HepG2 (cell line): ENCODE results near the gene TNC. TPM values are rescaled to one million over a fixed set of nuclear protein-coding genes. Genes with fewer than 3 reads are reported as not detected.
A peak's percentile ranks its signal among the peaks of the same experiment; 100 is the strongest.

Experiments used
- ATAC-seq: fragments of 200-7000 bp; cut with Tn5 transposase; 3 replicates; pipeline ENCODE4 v1.9.1; 2020; ENCODE audit warnings: mild to moderate bottlenecking, moderate library complexity
- BruUV-seq: library from RNA; stranded (reverse); fragments of 400-500 nt; replicated peaks from 2 replicates; lab custom pipeline; 2021; lab: Mats Ljungman, UMichigan
- CTCF ChIA-PET: fragments of 300-600 bp; formaldehyde crosslinking; extraction: SDS; loops from one replicate; lab custom pipeline; 2021; ENCODE audit warnings: low total read pairs, inconsistent platforms, low intra/inter-chr PET ratio; lab: Yijun Ruan, JAX
- POLR2A ChIA-PET: fragments of 350-600 bp; sonication (Branson Sonifier 250); formaldehyde crosslinking; loops from one replicate; lab custom pipeline; 2020; ENCODE audit warnings: antibody characterized with exemption, inconsistent platforms; lab: Yijun Ruan, JAX
- DNase-seq: peaks from one replicate; pipeline ENCODE4 v3.0.0-alpha.2; 2015; ENCODE audit warnings: low spot score
- FAIRE-seq: peaks from 3 replicates; lab custom pipeline; 2011; peaks lifted over from hg19 to GRCh38; lab: Jason Lieb, UNC
- H2AFZ ChIP-seq: one replicate; pipeline ENCODE4 v1.6.1; 2011; ENCODE audit warnings: low read length, inconsistent platforms
- H3K27ac ChIP-seq: fragments of 300-600 bp; 3 replicates; pipeline ENCODE4 v1.8.0; 2011; ENCODE audit warnings: mixed run types, mild to moderate bottlenecking, mixed read lengths, low read length, inconsistent platforms; ENCODE audit not compliant: insufficient read depth; ENCODE audit errors: extremely low read length
- H3K27me3 ChIP-seq, 2 experiments: fragments of 200-600 bp in 1 of 2; 2 replicates in 1 of 2; 3 replicates in 1 of 2; pipeline versions ENCODE4 v1.6.0 to v1.8.0; 2011; ENCODE audit warnings: low read length in 2 of 2, mild to moderate bottlenecking in 2 of 2, moderate library complexity in 2 of 2, inconsistent platforms in 1 of 2; ENCODE audit not compliant: insufficient read depth in 2 of 2, control insufficient read depth in 1 of 2
- H3K36me3 ChIP-seq, 2 experiments: fragments of 200-600 bp in 1 of 2; replicated peaks in 1 of 2; 2 replicates in 1 of 2; 3 replicates in 1 of 2; pipeline versions ENCODE4 v1.5.1 to v1.8.0; 2011; ENCODE audit warnings: low read length in 2 of 2, inconsistent platforms in 1 of 2; ENCODE audit not compliant: insufficient read depth in 2 of 2, control insufficient read depth in 1 of 2
- H3K4me1 ChIP-seq: 2 replicates; pipeline ENCODE4 v1.5.1; 2012; ENCODE audit warnings: low read length, inconsistent platforms; ENCODE audit not compliant: insufficient read depth
- H3K4me2 ChIP-seq: 2 replicates; pipeline ENCODE4 v1.6.0; 2011; ENCODE audit warnings: low read depth, low read length, inconsistent platforms
- H3K4me3 ChIP-seq, 3 experiments: fragments of 200-600 bp in 1 of 3; sonication (generic), shearing (Covaris generic) in 1 of 3; replicated peaks in 1 of 3; 2 replicates each; pipeline ENCODE4 v1.5.1; 2011 to 2016; ENCODE audit warnings: low read length in 3 of 3, inconsistent platforms in 2 of 3, low read depth in 2 of 3, mild to moderate bottlenecking in 2 of 3, control low read depth in 1 of 3, mixed read lengths in 1 of 3; ENCODE audit not compliant: insufficient read depth in 1 of 3
- H3K79me2 ChIP-seq: one replicate; pipeline ENCODE4 v1.6.1; 2011; ENCODE audit warnings: low read length, inconsistent platforms; ENCODE audit not compliant: insufficient read depth
- H3K9ac ChIP-seq: 2 replicates; pipeline ENCODE4 v1.6.0; 2011; ENCODE audit warnings: mild to moderate bottlenecking, low read depth, low read length, inconsistent platforms; ENCODE audit not compliant: insufficient read depth
- H3K9me3 ChIP-seq: 2 replicates; pipeline ENCODE4 v1.5.1; 2012; ENCODE audit warnings: mild to moderate bottlenecking, low read length
- H4K20me1 ChIP-seq: 2 replicates; pipeline ENCODE4 v1.6.0; 2011; ENCODE audit warnings: inconsistent platforms, mild to moderate bottlenecking, low read length, moderate library complexity; ENCODE audit not compliant: insufficient read depth
- BHLHE40 ChIP-seq: IDR thresholded peaks from 2 replicates; pipeline ENCODE4 v1.6.1; 2011; ENCODE audit warnings: low read length, improper control_type of control experiment
- DPF2 ChIP-seq: sonication (generic); formaldehyde crosslinking; IDR thresholded peaks from 2 replicates; pipeline ENCODE4 v1.4.0; 2020; ENCODE audit warnings: mild to moderate bottlenecking, low read depth, missing genetic modification reagents, borderline replicate concordance
- FOXM1 ChIP-seq: sonication (generic); formaldehyde crosslinking; IDR thresholded peaks from 2 replicates; pipeline ENCODE4 v1.5.0; 2020; ENCODE audit warnings: missing genetic modification reagents
- KDM6A ChIP-seq: IDR thresholded peaks from 2 replicates; pipeline ENCODE4 v1.6.1; 2016; ENCODE audit warnings: low read depth
- NFKB2 ChIP-seq: sonication (generic); formaldehyde crosslinking; IDR thresholded peaks from 2 replicates; pipeline ENCODE4 v1.4.0; 2020; ENCODE audit warnings: missing genetic modification reagents, borderline replicate concordance
- RAD21 ChIP-seq: fragments of 450-650 bp; formaldehyde crosslinking; IDR thresholded peaks from 2 replicates; pipeline ENCODE4 v1.5.0; 2020; ENCODE audit warnings: mild to moderate bottlenecking
- SAFB2 ChIP-seq: sonication (generic); formaldehyde crosslinking; IDR thresholded peaks from 2 replicates; pipeline ENCODE4 v1.5.1; 2020; ENCODE audit warnings: missing genetic modification reagents, low read depth, mild to moderate bottlenecking, borderline replicate concordance
- SKIL ChIP-seq: sonication (generic); formaldehyde crosslinking; IDR thresholded peaks from 2 replicates; pipeline ENCODE4 v1.8.0; 2022; ENCODE audit warnings: missing genetic modification reagents, mild to moderate bottlenecking, moderate library complexity, borderline replicate concordance
- SMC3 ChIP-seq: IDR thresholded peaks from 2 replicates; pipeline ENCODE4 v1.6.1; 2011; ENCODE audit warnings: low read length, improper control_type of control experiment
- SOX6 ChIP-seq, 2 experiments: fragments of 450-650 bp in 1 of 2; sonication (generic) in 1 of 2; formaldehyde crosslinking in 1 of 2; IDR thresholded peaks; 2 replicates each; pipeline versions ENCODE4 v1.4.0 to v1.6.1; 2017 to 2020; ENCODE audit warnings: antibody characterized with exemption in 1 of 2, mild to moderate bottlenecking in 1 of 2, missing genetic modification reagents in 1 of 2
- STAG1 ChIP-seq: sonication (generic); formaldehyde crosslinking; IDR thresholded peaks from 2 replicates; pipeline ENCODE4 v1.4.0; 2020; ENCODE audit warnings: missing genetic modification reagents
- TEAD2 ChIP-seq: sonication (generic); formaldehyde crosslinking; IDR thresholded peaks from 2 replicates; pipeline ENCODE4 v1.9.0; 2021; ENCODE audit warnings: missing genetic modification reagents
- ZKSCAN8 ChIP-seq: IDR thresholded peaks from 2 replicates; pipeline ENCODE4 v1.6.1; 2016; ENCODE audit warnings: borderline replicate concordance, missing genetic modification reagents, missing compliant biosample characterization
- ZNF10 ChIP-seq: sonication (generic); formaldehyde crosslinking; IDR thresholded peaks from 2 replicates; pipeline ENCODE4 v1.4.0; 2020; ENCODE audit warnings: mild to moderate bottlenecking, low read depth, missing genetic modification reagents, borderline replicate concordance
- ZNF121 ChIP-seq: sonication (generic); formaldehyde crosslinking; IDR thresholded peaks from 2 replicates; pipeline ENCODE4 v1.5.0; 2020; ENCODE audit warnings: mild to moderate bottlenecking, missing genetic modification reagents
- ZNF124 ChIP-seq: sonication (generic); formaldehyde crosslinking; IDR thresholded peaks from 2 replicates; pipeline ENCODE4 v1.4.0; 2020; ENCODE audit warnings: missing genetic modification reagents
- ZNF225 ChIP-seq: sonication (generic); formaldehyde crosslinking; IDR thresholded peaks from 2 replicates; pipeline ENCODE4 v1.4.0; 2020; ENCODE audit warnings: mild to moderate bottlenecking, missing genetic modification reagents
- ZNF629 ChIP-seq: sonication (generic); formaldehyde crosslinking; conservative IDR thresholded peaks from 2 replicates; pipeline ENCODE4 v1.5.0; 2020; ENCODE audit warnings: missing genetic modification reagents
- ZNF772 ChIP-seq: sonication (generic); formaldehyde crosslinking; IDR thresholded peaks from 2 replicates; pipeline ENCODE4 v1.5.0; 2020; ENCODE audit warnings: mild to moderate bottlenecking, missing genetic modification reagents
- ZNF839 ChIP-seq: sonication (generic); formaldehyde crosslinking; IDR thresholded peaks from 2 replicates; pipeline ENCODE4 v1.4.0; 2020; ENCODE audit warnings: missing genetic modification reagents, mild to moderate bottlenecking, borderline replicate concordance
- WGBS: methylation state at CpG from one replicate; pipeline ENCODE4 v1.1.6; 2017; ENCODE audit warnings: low lambda C conversion rate; 5-methylcytosine and 5-hydroxymethylcytosine counted together
- in situ Hi-C: cut with HindIII; loops from 2 replicates; pipeline ENCODE4 v1.10.0; 2017; ENCODE audit warnings: low pct_unique_long_range_greater_than_20kb; ENCODE audit not compliant: extremely low pct_ligation_motif_present
- intact Hi-C: fragments of 100-400 bp; cut with micrococcal nuclease; formaldehyde crosslinking; loops from one replicate; pipeline ENCODE4 v1.10.0; 2022; ENCODE audit not compliant: unreplicated experiment
- polyA plus RNA-seq, 8 experiments: library from polyadenylated mRNA; depleted of rRNA in 3 of 8; stranded (reverse) in 7 of 8; unstranded in 1 of 8; fragments of >200 nt; fragmentation: Illumina TruSeq in 4 of 8; extraction: Trizol in 4 of 8; gene quantifications; 2 replicates each; pipeline versions ENCODE4 v1.2.1 to v1.2.3, GENCODE V29; 2011 to 2016; ENCODE audit warnings: low read depth in 4 of 8, missing spikeins in 1 of 8, mixed read lengths in 1 of 8; ENCODE audit not compliant: insufficient read depth in 1 of 8
- total RNA-seq, 5 experiments: library from RNA; depleted of rRNA; stranded (reverse); fragments of >200 nt; fragmentation: Illumina TruSeq; extraction: Trizol; gene quantifications; 2 replicates each; pipeline ENCODE4 v1.2.3, GENCODE V29; 2016; ENCODE audit warnings: low read depth in 1 of 5
- TF ChIP-seq, protein P1 (sequence below): sonication (generic); formaldehyde crosslinking; IDR thresholded peaks from 2 replicates; pipeline ENCODE4 v1.4.0; 2020; ENCODE audit warnings: missing genetic modification reagents, mild to moderate bottlenecking, borderline replicate concordance
- TF ChIP-seq, protein P2 (sequence below): sonication (generic); formaldehyde crosslinking; IDR thresholded peaks from 2 replicates; pipeline ENCODE4 v1.5.0; 2020; ENCODE audit warnings: mild to moderate bottlenecking, missing genetic modification reagents, moderate library complexity

The TNC gene
- total and polyA plus RNA-seq, 2 of the 13 experiments (the other 11 are each of a cell fraction or from before 2014, with no cell fraction given) = not detected

GRCh38 chr9:115013998-115014397 is 104.0 kb downstream of the TNC start:
- intact Hi-C loops (loop anchor here (1.0 to 10.0 kb wide), 5 partner anchors 103 to 609 kb away; no protein-coding TSS in a partner anchor), in situ Hi-C loops (loop anchor here (5.0 to 25.0 kb wide), 3 partner anchors 279 to 577 kb away; partner anchors contain the start of gene TEX48)
- no TSS peak for BruUV-seq
- WGBS = 0% methylated on average over 3 of the region's 3 CpGs
- Histone ChIP-seq H3K36me3 (no peaks in the 10 kb centered on the region), H3K4me1 (no peaks in the 10 kb centered on the region), H3K79me2 (no peaks in the 10 kb centered on the region), H3K4me2 (no peak overlapping the region), H3K27ac (no peak overlapping the region), H4K20me1 (no peaks in the 10 kb centered on the region), H3K9ac (no peak overlapping the region), H3K9me3 (no peaks in the 10 kb centered on the region), H2AFZ (no peak overlapping the region), H3K4me3 (no peak overlapping the region), H3K27me3 (peaks cover 0 to 5% of the 10 kb centered on the region in 2 experiments; a peak in 1 of 5 replicates)
- DNase-seq = peak; percentile 31
- ChIA-PET POLR2A (no interaction called here), CTCF (interaction anchor here (1.2 to 3.9 kb wide), 4 partner anchors 275 to 351 kb away, joined by 3 to 46 read pairs (median 30); partner anchors contain the start of gene TEX48)
- ATAC-seq = peak; percentile 84
- FAIRE-seq = peak; percentile 83
- TF ChIP-seq ZNF124 (CRISPR knock-in tag) (no peak), SAFB2 (CRISPR knock-in tag) (no peak), RAD21 (CRISPR knock-in tag) (peak; percentile 71), ZNF121 (CRISPR knock-in tag) (no peak), ZNF225 (CRISPR knock-in tag) (no peak), KDM6A (CRISPR knock-in tag) (no peak), STAG1 (CRISPR knock-in tag) (peak; percentile 91), ZNF839 (CRISPR knock-in tag) (no peak), ZKSCAN8 (CRISPR knock-in tag) (no peak), DPF2 (CRISPR knock-in tag) (no peak), SOX6 (IDR thresholded peaks at IDR 0.05) (no peak), SOX6 (CRISPR knock-in tag; IDR thresholded peaks at IDR 0.05) (no peak), NFKB2 (CRISPR knock-in tag) (no peak), BHLHE40 (peak; percentile 4; the same call in 1 of the 2 replicates), SMC3 (peak; percentile 97), TEAD2 (CRISPR knock-in tag) (no peak), FOXM1 (no peak), ZNF10 (CRISPR knock-in tag) (no peak), ZNF772 (CRISPR knock-in tag) (no peak), ZNF629 (no peak), SKIL (CRISPR knock-in tag) (no peak)
- TF ChIP-seq, protein P1, sequence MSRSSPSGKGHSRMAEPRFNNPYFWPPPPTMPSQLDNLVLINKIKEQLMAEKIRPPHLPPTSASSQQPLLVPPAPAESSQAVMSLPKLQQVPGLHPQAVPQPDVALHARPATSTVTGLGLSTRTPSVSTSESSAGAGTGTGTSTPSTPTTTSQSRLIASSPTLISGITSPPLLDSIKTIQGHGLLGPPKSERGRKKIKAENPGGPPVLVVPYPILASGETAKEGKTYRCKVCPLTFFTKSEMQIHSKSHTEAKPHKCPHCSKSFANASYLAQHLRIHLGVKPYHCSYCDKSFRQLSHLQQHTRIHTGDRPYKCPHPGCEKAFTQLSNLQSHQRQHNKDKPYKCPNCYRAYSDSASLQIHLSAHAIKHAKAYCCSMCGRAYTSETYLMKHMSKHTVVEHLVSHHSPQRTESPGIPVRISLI = no peak
- TF ChIP-seq, protein P2, sequence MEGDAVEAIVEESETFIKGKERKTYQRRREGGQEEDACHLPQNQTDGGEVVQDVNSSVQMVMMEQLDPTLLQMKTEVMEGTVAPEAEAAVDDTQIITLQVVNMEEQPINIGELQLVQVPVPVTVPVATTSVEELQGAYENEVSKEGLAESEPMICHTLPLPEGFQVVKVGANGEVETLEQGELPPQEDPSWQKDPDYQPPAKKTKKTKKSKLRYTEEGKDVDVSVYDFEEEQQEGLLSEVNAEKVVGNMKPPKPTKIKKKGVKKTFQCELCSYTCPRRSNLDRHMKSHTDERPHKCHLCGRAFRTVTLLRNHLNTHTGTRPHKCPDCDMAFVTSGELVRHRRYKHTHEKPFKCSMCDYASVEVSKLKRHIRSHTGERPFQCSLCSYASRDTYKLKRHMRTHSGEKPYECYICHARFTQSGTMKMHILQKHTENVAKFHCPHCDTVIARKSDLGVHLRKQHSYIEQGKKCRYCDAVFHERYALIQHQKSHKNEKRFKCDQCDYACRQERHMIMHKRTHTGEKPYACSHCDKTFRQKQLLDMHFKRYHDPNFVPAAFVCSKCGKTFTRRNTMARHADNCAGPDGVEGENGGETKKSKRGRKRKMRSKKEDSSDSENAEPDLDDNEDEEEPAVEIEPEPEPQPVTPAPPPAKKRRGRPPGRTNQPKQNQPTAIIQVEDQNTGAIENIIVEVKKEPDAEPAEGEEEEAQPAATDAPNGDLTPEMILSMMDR = peak; percentile 84
